Activated CD4-positive, alpha-beta T cell treated with anti-CD3 and anti-CD28 coated beads, Interleukin-2, amount 50 U/mL, for 4 hours (primary cell): ENCODE data around the gene AKNA.
"Not testable (repeated sequence)": the region's sequence is repeated elsewhere in the genome, so short reads cannot be mapped to it uniquely, and the experiment has no call there.

Experiments used
- DNase-seq, 2 experiments: peaks; one replicate each; pipeline ENCODE4 v3.0.0-alpha.2; 2020

AKNA gene

GRCh38 chr9:114334490-114334889, 53.3 kb downstream of the AKNA start:
- no peak for DNase-seq

- not testable (repeated sequence) for DNase-seq
Observed at GRCh38 chr9:114333718-114334117, 54.1 kb downstream of the AKNA start.

DNA sequence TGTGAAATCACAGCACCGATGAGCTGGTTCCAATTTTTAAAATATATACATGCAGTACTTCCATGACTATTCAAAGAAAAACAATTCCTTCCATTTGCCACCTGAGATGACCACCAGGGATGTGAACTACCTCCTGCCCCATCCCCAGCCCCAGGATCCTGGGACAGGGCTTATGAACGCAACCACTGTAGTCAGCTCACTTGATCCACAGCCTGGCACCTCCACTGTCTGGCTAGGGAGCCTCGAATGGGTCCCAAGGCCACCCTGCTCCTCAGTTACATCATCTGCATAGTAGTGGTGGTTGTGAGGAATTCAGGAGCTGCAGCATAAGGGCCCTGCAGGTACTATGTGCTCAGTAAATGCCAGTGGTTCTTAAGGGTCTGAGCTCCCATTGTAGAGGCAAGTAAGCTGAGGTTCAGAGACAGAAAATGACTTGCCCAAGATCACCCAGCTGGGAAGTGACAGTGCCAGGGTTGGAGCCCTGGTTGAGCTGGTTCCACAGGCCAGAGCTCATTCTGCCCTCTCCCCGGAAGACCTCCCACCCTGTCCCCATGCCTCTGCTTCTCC, 55.2 kb downstream of the AKNA start:
- DNase-seq = not testable (repeated sequence)

DNA sequence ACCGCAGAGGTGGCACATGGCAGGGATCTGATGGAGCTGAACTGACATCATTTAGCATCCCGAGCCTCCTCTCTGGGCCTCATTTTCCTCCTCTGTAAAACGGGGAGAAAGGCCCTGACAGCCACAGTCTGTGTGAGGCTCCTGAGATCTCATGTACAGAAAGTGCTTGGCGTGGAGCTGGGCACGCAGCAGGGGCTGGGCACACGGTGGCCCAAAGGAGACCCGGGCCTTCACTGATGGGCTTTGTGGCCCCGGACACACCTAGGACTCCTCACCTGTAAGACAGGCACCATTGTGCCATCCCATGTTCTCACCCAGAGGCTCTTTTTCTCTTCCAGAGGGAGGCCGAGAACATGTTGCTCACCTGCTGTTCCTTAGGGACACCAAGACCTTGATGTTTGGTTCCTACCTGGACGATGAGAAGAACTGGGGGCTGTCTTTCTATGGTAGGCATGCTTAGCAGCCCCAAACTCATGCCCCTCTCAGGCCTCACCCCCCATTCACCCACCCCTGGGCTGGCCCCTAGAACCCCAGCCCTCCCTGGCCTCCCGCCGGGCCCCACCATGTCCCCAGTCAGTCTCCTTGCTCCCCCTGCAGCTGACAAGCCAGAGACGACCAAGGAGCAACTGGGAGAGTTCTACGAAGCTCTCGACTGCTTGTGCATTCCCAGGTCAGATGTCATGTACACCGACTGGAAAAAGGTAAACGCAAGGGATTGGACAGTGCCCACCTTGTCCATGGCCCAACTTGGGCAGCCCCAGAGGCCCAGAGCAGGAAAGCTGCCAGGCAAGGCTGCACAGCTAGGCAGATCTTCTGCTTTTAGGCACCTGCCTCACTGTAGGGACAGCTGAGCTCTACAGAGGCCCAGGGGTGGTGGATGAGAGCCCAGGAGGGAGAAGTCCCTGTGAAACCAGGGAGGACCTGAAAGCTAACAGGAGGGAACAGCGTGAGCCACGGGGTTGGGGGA, 56.3 kb downstream of the AKNA start:
- DNase-seq = not testable (repeated sequence)

- DNase-seq = no peak
Observed at GRCh38 chr9:114330636-114331035, 57.1 kb downstream of the AKNA start.

DNA sequence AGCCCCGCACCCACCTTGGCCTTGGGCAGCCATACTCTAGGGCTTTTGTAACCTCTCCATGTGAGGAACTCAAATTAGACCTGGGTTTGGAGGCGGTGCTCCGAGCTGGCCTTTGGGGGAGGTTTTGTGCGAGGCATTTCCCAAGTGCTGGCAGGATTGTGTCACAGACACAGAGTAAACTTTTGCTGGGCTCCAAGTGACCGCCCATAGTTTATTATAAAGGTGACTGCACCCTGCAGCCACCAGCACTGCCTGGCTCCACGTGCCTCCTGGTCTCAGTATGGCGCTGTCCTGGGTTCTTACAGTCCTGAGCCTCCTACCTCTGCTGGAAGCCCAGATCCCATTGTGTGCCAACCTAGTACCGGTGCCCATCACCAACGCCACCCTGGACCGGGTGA, 58.2 kb downstream of the AKNA start, which contains the start of gene ORM2:
TSS of gene ORM2 (plus strand) at position 245 of the 398 bp plus-strand sequence. CDS start at position 281, 36 bp downstream.
- not testable (repeated sequence) for DNase-seq

GRCh38 chr9:114328937-114329624, 58.7 kb downstream of the AKNA start:
- not testable (repeated sequence) for DNase-seq

DNA sequence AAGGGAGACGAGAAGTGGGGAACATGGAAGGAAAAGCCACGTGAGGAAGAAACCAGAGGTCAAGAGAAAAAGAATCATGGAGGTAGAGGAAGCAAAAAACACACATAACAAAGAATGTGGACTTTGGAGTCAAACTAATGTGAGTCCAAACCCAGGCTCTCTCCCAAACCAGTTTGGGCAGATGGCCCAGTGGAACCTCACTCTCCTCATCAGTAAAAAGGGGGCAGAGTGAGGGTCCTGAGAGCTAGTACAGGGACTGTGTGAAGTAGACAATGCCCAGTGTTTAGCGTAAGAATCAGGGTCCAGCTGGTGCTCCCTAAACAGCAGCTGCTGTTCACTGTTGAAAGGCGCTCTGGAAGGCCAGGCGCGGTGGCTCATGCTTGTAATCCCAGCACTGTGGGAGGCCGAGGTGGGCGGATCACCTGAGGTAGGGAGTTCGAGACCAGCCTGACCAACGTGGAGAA, 59.4 kb downstream of the AKNA start:
- not testable (repeated sequence) for DNase-seq

DNA sequence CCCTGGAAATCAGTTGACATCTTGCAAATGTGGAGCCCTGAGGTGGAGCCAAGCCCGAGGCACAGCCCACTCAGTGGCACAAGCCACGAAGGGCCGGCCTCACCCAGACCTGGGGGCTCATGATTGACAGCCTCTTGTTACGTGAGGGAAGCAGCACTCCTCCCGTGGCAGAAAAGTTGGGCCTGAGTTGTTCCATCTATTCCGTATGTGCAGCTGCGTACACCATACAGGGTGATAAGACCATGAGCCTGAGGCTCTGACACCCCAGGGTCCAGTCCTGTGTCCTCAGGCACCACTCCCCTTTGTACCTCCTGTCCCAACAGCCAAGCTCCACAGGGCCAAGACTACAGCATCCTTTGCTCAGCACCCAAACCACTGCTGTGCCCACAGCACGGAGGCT, 60.0 kb downstream of the AKNA start:
- DNase-seq = no peak

- not testable (repeated sequence) for DNase-seq
Observed at GRCh38 chr9:114325684-114326254, 62.0 kb downstream of the AKNA start.

DNA sequence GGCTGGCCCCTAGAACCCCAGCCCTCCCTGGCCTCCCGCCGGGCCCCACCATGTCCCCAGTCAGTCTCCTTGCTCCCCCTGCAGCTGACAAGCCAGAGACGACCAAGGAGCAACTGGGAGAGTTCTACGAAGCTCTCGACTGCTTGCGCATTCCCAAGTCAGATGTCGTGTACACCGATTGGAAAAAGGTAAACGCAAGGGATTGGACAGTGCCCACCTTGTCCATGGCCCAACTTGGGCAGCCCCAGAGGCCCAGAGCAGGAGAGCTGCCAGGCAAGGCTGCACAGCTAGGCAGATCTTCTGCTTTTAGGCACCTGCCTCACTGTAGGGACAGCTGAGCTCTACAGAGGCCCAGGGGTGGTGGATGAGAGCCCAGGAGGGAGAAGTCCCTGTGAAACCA, 62.8 kb downstream of the AKNA start:
- DNase-seq = not testable (repeated sequence)

- no peak for DNase-seq
Observed at GRCh38 chr9:114324492-114324891, 63.3 kb downstream of the AKNA start.

DNA sequence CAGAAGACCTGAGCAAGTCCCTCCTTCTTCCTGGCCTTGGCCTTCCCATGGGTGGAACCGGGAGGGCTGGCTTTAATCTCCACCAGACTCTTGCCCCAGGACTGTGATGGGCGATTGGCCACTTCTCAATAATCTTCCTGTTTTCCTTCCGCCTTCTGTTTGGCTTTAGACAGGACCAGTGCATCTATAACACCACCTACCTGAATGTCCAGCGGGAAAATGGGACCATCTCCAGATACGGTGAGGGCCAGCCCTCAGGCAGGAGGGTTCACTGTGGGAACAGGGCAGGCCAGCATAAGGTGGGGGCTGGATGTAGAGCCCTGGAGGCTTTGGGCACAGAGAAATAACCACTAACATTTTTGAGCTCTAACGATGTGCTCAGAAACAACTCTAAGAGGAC, 63.9 kb downstream of the AKNA start:
- not testable (repeated sequence) for DNase-seq

DNA sequence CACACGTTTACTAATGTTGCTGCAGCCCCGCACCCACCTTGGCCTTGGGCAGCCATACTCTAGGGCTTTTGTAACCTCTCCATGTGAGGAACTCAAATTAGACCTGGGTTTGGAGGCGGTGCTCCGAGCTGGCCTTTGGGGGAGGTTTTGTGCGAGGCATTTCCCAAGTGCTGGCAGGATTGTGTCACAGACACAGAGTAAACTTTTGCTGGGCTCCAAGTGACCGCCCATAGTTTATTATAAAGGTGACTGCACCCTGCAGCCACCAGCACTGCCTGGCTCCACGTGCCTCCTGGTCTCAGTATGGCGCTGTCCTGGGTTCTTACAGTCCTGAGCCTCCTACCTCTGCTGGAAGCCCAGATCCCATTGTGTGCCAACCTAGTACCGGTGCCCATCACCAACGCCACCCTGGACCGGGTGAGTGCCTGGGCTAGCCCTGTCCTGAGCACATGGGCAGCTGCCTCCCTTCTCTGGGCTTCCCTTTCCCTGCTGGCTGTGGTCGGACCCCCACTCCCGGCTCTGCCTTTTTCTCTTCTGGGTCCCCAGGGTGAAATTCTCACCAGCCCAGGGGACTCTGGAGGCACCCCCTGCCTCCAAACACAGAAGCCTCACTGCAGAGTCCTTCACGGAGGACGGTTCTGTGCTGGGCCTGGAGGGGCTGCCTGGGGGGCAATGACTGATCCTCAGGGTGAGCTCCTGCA, 64.8 kb downstream of the AKNA start, which contains the start of gene ORM1:
TSS of gene ORM1 (plus strand) at position 268 of the 701 bp plus-strand sequence. CDS start at position 304, 36 bp downstream.
- not testable (repeated sequence) for DNase-seq

DNA sequence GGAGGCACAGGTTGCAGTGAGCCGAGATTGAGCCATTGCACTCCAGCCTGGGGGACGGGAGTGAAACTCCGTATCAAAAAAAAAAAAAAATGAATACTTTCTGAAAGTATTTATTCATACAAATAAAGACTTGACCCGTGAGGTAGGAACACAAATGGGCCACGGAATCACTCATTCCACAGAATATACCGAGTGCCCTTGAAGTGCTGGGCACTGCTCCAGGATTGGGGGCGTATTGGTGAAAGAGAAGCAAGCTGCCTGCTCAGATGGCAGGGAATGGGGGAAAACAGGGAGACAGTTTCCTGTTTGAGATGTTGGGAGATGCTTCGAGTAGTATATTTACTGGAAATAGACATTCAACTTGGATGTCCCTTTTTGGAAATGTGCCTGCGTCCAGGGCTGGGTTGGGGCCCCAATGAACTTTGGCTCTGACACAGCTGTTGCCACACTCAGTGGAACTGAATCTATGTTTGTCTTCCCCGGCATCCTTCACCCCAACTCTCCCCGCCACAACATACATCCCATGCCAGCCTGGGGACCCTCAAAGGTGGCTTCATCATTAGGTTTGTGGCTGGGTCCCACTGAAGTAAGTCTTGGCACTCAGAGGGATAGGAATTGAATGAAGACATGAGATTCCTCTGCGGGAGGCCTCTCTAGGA, 65.5 kb downstream of the AKNA start:
- DNase-seq = not testable (repeated sequence)

- no peak for DNase-seq
Observed at GRCh38 chr9:114321759-114322158, 66.0 kb downstream of the AKNA start.

GRCh38 chr9:114320710-114321109, 67.1 kb downstream of the AKNA start:
- DNase-seq = not testable (repeated sequence)

DNA sequence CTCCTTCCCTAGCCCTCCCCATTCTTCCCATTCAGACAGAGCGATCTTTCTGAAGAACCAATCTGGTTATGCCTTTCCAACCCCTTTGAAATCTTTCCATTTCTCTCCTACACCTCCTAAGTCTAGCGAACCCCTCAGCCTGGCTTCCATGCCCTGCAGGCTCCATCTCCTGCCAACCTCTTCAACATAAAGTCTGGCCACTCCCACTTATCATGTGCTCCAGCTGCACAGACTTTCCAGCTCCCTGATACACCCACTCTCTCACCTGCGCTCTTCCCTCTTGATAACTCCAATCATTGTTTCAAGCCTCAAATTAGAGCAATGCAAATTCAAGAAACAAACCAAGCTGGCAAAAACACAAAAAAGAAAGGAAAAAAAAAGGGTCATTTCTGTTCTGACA, 68.6 kb downstream of the AKNA start:
- DNase-seq = no peak

- no peak for DNase-seq
Observed at GRCh38 chr9:114318416-114318815, 69.4 kb downstream of the AKNA start.

DNA sequence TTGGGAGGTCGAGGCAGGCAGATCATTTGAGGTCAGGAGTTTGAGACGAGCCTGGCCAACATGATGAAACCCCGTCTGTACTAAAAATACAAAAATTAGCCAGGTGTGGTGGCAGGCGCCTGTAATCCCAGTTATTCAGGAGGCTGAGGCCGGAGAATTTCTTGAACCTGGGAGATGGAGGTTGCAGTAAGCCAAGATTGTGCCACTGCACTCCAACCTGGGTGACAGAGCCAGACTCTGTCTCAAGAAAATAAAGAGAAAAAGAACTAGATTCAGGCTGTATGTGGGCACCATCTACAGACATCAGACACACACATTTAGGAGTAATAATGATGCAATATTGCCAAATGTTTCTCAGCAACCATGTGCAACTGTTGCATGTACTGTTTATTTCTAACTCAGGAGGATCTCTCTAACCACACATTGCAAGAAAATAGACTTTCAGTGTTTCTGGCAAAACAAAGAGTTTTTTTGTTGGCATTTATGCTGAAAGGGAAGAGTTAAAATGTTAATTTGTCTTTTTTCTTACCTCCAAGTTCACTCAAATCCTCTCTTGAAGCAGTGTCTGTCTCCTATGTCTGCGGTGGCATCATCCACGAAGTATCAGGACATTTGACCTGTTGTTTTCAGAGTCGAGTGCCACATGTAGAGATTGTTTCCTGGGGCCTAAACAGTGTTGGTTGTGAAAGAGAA, 70.0 kb downstream of the AKNA start:
- no peak for DNase-seq
